ENCODE results near the gene OSBPL10. TPM values are rescaled to one million over a fixed set of nuclear protein-coding genes. Genes with fewer than 3 reads are reported as not detected.

Gene OSBPL10
- total and polyA plus RNA-seq, 2 of the 4 experiments (the other 2 are of a cell fraction), result 9.5 to 10.1 TPM

- dilution Hi-C loops (cut with HindIII; ENCODE audit: low sequenced_read_pairs, unreplicated experiment) (no loop called here), in situ Hi-C loops (cut with MboI; ENCODE audit: low sequenced_read_pairs) (no loop called here), intact Hi-C loops (cut with micrococcal nuclease) (no loop called here)
- no peaks in the 10 kb centered on the region for H3K79me1 ChIP-seq (ENCODE audit: low read depth in 1 of 2, low read length in 2 of 2)
- no CpG with 5 or more reads among the region's 5 CpGs for WGBS, 2 experiments (ENCODE audit: extremely low coverage in 2 of 2, insufficient read length in 1 of 2)
- BruUV-seq (replicated peaks), result no TSS peak
- H3K23ac ChIP-seq (ENCODE audit: low read depth, low read length), result no peak overlapping the region
- H3K4me3 ChIP-seq (ENCODE audit: insufficient read depth, low read depth, low read length), result no peak overlapping the region
- no peak overlapping the region for H2BK20ac ChIP-seq (ENCODE audit: low read depth, low read length)
- H3K27ac ChIP-seq (ENCODE audit: insufficient read depth, low read length), result no peak overlapping the region
- no peak overlapping the region for H2BK5ac ChIP-seq (ENCODE audit: low read depth, low read length, poor library complexity, severe bottlenecking)
- H3K9me1 ChIP-seq (ENCODE audit: insufficient read depth, low read length), result no peaks in the 10 kb centered on the region
- H4K5ac ChIP-seq (ENCODE audit: low read depth, low read length), result no peak overlapping the region
- H3K9ac ChIP-seq (ENCODE audit: low read depth, low read length), result no peak overlapping the region
- ATAC-seq (ENCODE audit: low read depth), result no peak
- H2AK9ac ChIP-seq (replicated peaks; ENCODE audit: low read depth, low read length, poor library complexity), result no peak overlapping the region
- H2AFZ ChIP-seq (replicated peaks; ENCODE audit: low read length, poor library complexity), result no peak overlapping the region
- no peak overlapping the region for H4K91ac ChIP-seq (ENCODE audit: insufficient read depth, low read depth, low read length)
- no peak overlapping the region for H3K4ac ChIP-seq (ENCODE audit: low read depth, low read length)
- 0 out of 2 replicates have a peak, but pooled peaks cover 1% of the 10 kb centered on the region for H3K36me3 ChIP-seq (ENCODE audit: control insufficient read depth, insufficient read depth, low read length)
- H4K8ac ChIP-seq (ENCODE audit: low read depth in 2 of 2, low read length in 2 of 2), result no peak overlapping the region
- no peaks in the 10 kb centered on the region for H3K27me3 ChIP-seq (ENCODE audit: control insufficient read depth, insufficient read depth, low read length)
- no peak for TF ChIP-seq SMC3 (IDR thresholded peaks at IDR 0.05; ENCODE audit: low read depth, low read length)
- no peak for TF ChIP-seq CEBPB (IDR thresholded peaks at IDR 0.05; ENCODE audit: low read depth, low read length)
- TF ChIP-seq FOS (IDR thresholded peaks at IDR 0.05; ENCODE audit: low read depth, low read length), result no peak
- no peak for TF ChIP-seq CTCF (conservative IDR thresholded peaks at IDR 0.05; ENCODE audit: low read depth, low read length)
- TF ChIP-seq POLR2A (IDR thresholded peaks at IDR 0.05; ENCODE audit: low read depth, low read length), result no peak
- H3K9me3 ChIP-seq (ENCODE audit: control insufficient read depth, insufficient read depth, low read length), result no peaks in the 10 kb centered on the region
- no peak overlapping the region for H3K4me2 ChIP-seq (ENCODE audit: low read depth, low read length)
- no peak overlapping the region for H2BK120ac ChIP-seq (ENCODE audit: low read depth, low read length)
- no peak overlapping the region for H3K18ac ChIP-seq (ENCODE audit: low read depth, low read length)
- no peak overlapping the region for H2AK5ac ChIP-seq (ENCODE audit: low read depth, low read length)
- ChIA-PET CTCF (no interaction called here), POLR2A (ENCODE audit: unreplicated experiment) (no interaction called here)
- H2BK15ac ChIP-seq (ENCODE audit: low read depth, low read length), result no peak overlapping the region
- DNase-seq, result no peak
- no peaks in the 10 kb centered on the region; the same call in 1 of the 2 replicates for H4K20me1 ChIP-seq (ENCODE audit: insufficient read depth, low read length)
- H3K4me1 ChIP-seq (ENCODE audit: control insufficient read depth, insufficient read depth, low read length), result peaks cover 2% of the 10 kb centered on the region
- H3K14ac ChIP-seq (replicated peaks; ENCODE audit: low read depth, low read length), result no peak overlapping the region
- no peak overlapping the region for H3K56ac ChIP-seq (ENCODE audit: extremely low read depth, insufficient read depth, low read length)
These were observed 287.7 kb downstream of the OSBPL10 start for GRCh38 chr3:31693346-31693745.
